ENCODE results near the gene PUDP. TPM values are rescaled to one million over a fixed set of nuclear protein-coding genes. Genes with fewer than 3 reads are reported as not detected.

The PUDP gene
- total and polyA plus RNA-seq, 8 donors = 1.8 to 42.0 (median 18.5) TPM

DNA sequence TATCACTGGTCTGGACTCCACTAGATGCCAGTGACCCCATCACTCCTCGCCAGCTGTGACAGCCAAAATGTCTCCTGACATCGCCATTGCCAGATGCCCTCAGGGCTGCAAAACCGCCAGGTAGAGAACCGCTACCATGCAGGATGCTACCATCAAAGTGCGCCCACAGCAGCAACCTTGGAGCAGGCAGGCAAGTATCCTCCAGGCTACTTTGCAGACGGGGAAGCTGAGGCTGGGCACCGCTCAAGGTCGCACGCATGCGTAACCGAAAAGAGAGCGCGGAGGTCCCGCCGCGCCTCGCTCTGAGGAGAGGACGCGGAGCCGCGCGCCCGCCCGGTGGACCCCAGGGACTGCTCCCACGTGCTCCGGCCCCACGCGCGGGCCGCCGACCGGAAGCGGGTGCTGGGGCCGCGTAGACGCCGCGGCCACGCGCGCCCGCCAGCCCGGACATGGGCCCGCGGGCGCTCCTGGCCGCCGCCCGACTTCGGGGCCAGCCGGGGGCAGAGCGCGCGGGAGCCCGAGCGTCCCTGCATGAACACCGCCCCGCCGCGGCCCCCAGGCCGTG, 458 bp downstream of the PUDP start, which contains the start of gene STS:
Gene STS, plus strand, starts transcription at position 300 of the 565 bp plus-strand sequence. CDS start 105,488 bp downstream, outside the sequence.
- peak within 1 kb of the TSS; percentile 83 to 94 (median 92) for H3K27ac ChIP-seq
- H3K9me3 ChIP-seq = no peaks in the 10 kb centered on the region
- H3K27me3 ChIP-seq = no peaks in the 10 kb centered on the region
- peak in 1 of 2 donors; percentile 49 for DNase-seq
- peak in 1 of 3 donors; percentile 26 for TF ChIP-seq POLR2AphosphoS5 (IDR thresholded peaks at IDR 0.05)
- TF ChIP-seq, protein P1, sequence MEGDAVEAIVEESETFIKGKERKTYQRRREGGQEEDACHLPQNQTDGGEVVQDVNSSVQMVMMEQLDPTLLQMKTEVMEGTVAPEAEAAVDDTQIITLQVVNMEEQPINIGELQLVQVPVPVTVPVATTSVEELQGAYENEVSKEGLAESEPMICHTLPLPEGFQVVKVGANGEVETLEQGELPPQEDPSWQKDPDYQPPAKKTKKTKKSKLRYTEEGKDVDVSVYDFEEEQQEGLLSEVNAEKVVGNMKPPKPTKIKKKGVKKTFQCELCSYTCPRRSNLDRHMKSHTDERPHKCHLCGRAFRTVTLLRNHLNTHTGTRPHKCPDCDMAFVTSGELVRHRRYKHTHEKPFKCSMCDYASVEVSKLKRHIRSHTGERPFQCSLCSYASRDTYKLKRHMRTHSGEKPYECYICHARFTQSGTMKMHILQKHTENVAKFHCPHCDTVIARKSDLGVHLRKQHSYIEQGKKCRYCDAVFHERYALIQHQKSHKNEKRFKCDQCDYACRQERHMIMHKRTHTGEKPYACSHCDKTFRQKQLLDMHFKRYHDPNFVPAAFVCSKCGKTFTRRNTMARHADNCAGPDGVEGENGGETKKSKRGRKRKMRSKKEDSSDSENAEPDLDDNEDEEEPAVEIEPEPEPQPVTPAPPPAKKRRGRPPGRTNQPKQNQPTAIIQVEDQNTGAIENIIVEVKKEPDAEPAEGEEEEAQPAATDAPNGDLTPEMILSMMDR (IDR thresholded peaks at IDR 0.05) = no peak
- peak within 1 kb of the TSS; percentile 69 to 95 (median 76) for H3K4me3 ChIP-seq
- intact Hi-C loops (cut with DNase I; ENCODE audit: low total_unique reads) = no loop called here
- 0 to 1% (median 0%) methylated on average over 2 to 56 of the region's 61 CpGs for WGBS, 5 donors
- no peaks in the 10 kb centered on the region for H3K36me3 ChIP-seq
- H3K4me1 ChIP-seq = peaks cover 0 to 31% (median 15%) of the 10 kb centered on the region in 4 donors

GRCh38 chrX:7146703-7147412, 1.1 kb downstream of the PUDP start:
- WGBS, 5 donors = 12 to 22% (median 16%) methylated on average over 11 to 13 of the region's 13 CpGs
- TF ChIP-seq POLR2A (IDR thresholded peaks at IDR 0.05) = no peak
- TF ChIP-seq POLR2AphosphoS5 (IDR thresholded peaks at IDR 0.05) = peak in 1 of 3 donors; percentile 39
- DNase-seq = peak; percentile 45 to 56
- Histone ChIP-seq H3K27me3 (no peaks in the 10 kb centered on the region), H3K36me3 (peaks cover 0 to 5% (median 0%) of the 10 kb centered on the region in 4 donors), H3K4me3 (peak overlapping the region; percentile 69 to 95 (median 76)), H3K27ac (peak overlapping the region; percentile 83 to 94 (median 92)), H3K4me1 (peaks cover 0 to 31% (median 15%) of the 10 kb centered on the region in 4 donors), H3K9me3 (peaks cover 0 to under 1% (median 0%) of the 10 kb centered on the region in 4 donors)
- intact Hi-C loops (cut with DNase I; ENCODE audit: low total_unique reads) = no loop called here

DNA sequence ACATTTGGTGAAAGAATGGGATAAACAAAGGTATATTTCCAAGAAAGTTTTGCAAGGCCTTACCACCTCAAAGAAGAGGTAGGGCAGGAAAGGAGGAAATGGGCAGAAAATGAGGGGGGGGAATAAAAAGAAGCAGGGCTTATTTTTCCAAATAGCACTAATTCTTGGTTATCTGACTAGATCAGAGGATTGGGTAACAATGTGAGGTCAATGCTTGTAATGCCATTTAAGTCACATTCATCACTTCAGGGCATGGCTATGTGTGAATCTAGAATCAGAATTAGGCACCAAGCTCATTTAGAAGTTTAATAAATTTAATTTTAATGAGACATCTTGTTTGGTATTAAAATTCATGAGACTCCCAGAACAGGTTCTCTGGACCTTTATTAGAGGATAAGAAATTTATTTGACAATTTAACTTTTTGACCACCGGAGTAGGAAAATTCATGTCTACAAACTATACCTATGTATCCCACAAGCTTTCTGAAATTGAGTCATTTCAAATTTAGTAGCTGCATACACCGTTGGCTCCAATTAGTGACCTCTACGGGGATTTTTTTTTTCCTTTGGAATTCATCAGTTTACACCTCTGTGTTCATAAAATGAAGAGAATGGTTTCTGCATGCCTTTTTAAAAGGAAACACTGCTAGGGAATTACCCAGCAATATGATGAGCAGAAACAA, 1.8 kb downstream of the PUDP start:
- Histone ChIP-seq H3K27ac (peak overlapping the region in 3 of 5 donors; percentile 9 to 90 (median 59)), H3K9me3 (peaks cover 0 to 6% (median 0%) of the 10 kb centered on the region in 4 donors), H3K27me3 (no peaks in the 10 kb centered on the region), H3K4me3 (no peak overlapping the region), H3K36me3 (peaks cover 0 to 10% (median 0%) of the 10 kb centered on the region in 4 donors), H3K4me1 (peaks cover 0 to 31% (median 15%) of the 10 kb centered on the region in 4 donors)
- TF ChIP-seq, protein P1 (IDR thresholded peaks at IDR 0.05) = no peak
- no peak for TF ChIP-seq POLR2AphosphoS5 (IDR thresholded peaks at IDR 0.05)
- TF ChIP-seq POLR2A (IDR thresholded peaks at IDR 0.05) = no peak
- no peak for TF ChIP-seq EP300 (IDR thresholded peaks at IDR 0.05)
- DNase-seq = no peak
- 80 to 92% (median 85%) methylated on average over 3 of the region's 3 CpGs for WGBS, 5 donors
- intact Hi-C loops (cut with DNase I; ENCODE audit: low total_unique reads) = no loop called here

DNA sequence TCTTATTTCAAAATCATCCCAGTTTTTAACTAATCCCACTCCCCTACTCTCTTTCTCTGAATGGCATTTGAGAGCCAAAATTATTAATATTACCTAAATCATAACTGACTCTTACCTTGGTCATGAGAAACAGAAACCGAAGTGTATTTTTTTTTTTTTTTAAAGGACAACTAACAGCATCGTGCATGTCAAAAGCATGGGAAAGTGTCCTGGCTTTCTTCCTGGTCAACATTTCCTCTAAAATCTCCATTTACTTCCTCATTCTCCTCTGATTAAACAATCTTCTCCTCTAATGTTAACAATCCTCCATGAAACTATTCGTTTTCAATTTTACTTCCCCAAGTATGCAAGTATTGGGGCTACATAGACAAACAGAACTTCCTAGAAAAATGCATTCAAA, 2.5 kb downstream of the PUDP start:
- WGBS, 5 donors = 9 to 20% (median 15%) methylated on average over 3 of the region's 3 CpGs
- Histone ChIP-seq H3K4me3 (no peak overlapping the region), H3K4me1 (peaks cover 0 to 31% (median 15%) of the 10 kb centered on the region in 4 donors), H3K9me3 (peaks cover 0 to 6% (median 0%) of the 10 kb centered on the region in 4 donors), H3K27ac (peak overlapping the region in 3 of 5 donors; percentile 9 to 90 (median 59)), H3K36me3 (peaks cover 0 to 15% (median 0%) of the 10 kb centered on the region in 4 donors), H3K27me3 (no peaks in the 10 kb centered on the region)
- peak in 1 of 2 donors; percentile 50 for DNase-seq
- TF ChIP-seq POLR2AphosphoS5 (IDR thresholded peaks at IDR 0.05) (no peak), EP300 (IDR thresholded peaks at IDR 0.05) (no peak), POLR2A (IDR thresholded peaks at IDR 0.05) (no peak)
- TF ChIP-seq, protein P1 (IDR thresholded peaks at IDR 0.05) = no peak
- intact Hi-C loops (cut with DNase I; ENCODE audit: low total_unique reads) = no loop called here
